ENCODE data around the gene DMD. TPM values are rescaled to one million over a fixed set of nuclear protein-coding genes. Genes with fewer than 3 reads are reported as not detected.

DMD gene
- polyA plus RNA-seq, 2 of the 4 experiments (the other 2 are of a cell fraction) = 0.03 TPM; not detected in 1

DNA sequence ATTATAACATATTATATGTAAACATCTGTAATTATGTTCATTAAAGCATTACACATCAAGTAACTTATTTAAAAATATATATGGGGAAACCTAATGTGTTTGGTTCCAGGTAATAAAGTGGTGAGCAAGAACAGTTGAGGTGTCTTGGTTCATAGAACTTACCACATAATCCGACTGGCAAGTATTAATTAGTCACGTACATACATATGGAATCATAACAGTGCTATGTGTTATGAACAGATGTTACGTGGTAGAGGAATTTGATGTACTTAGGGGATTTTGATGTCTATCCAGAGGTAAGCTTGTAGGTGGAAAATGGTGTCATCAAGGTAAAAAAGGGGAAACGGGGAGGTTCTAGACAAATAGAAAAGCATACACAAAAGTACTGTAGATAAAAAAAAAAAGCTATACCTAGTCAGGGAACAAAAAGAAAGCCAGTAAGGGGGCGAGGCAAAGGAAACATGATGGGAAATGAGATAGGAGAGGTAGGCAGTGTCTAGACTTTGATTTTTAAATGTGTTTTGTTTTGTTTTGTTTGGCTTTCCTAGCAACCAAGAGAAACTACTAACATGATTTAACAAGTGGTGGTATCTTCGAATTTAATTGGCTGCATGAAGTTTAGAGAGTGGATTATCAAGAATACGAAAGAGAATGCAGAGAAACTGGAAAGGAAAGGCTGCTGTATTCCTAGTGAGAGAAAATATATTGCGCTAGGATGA lies 12.6 kb downstream of the DMD start:
- Histone ChIP-seq H3K4me3 (no peak overlapping the region), H3K4me2 (no peak overlapping the region), H3K27ac (no peak overlapping the region), H3K9me3 (no peaks in the 10 kb centered on the region), H3K4me1 (no peaks in the 10 kb centered on the region)
- no peak for TF ChIP-seq NPAS2 (CRISPR knock-in tag; IDR thresholded peaks at IDR 0.05; ENCODE audit: borderline replicate concordance)
- no peak for TF ChIP-seq SREBF2 (IDR thresholded peaks at IDR 0.05)
- no peak for TF ChIP-seq TFCP2L1 (CRISPR knock-in tag; IDR thresholded peaks at IDR 0.05)
- TF ChIP-seq EP300 (IDR thresholded peaks at IDR 0.05) = no peak
- TF ChIP-seq, protein P1, sequence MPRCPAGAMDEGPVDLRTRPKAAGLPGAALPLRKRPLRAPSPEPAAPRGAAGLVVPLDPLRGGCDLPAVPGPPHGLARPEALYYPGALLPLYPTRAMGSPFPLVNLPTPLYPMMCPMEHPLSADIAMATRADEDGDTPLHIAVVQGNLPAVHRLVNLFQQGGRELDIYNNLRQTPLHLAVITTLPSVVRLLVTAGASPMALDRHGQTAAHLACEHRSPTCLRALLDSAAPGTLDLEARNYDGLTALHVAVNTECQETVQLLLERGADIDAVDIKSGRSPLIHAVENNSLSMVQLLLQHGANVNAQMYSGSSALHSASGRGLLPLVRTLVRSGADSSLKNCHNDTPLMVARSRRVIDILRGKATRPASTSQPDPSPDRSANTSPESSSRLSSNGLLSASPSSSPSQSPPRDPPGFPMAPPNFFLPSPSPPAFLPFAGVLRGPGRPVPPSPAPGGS (IDR thresholded peaks at IDR 0.05) = no peak
- no peak for TF ChIP-seq HOXB5 (CRISPR knock-in tag; IDR thresholded peaks at IDR 0.05)
- no peak for TF ChIP-seq SMC3 (IDR thresholded peaks at IDR 0.05)
- no peak for TF ChIP-seq ESRRA (IDR thresholded peaks at IDR 0.05; ENCODE audit: borderline replicate concordance, low read length)
- TF ChIP-seq EHMT2 (IDR thresholded peaks at IDR 0.05; ENCODE audit: low read depth) = no peak
- no peak for TF ChIP-seq RARB (CRISPR knock-in tag; IDR thresholded peaks at IDR 0.05)
- TF ChIP-seq HEYL (CRISPR knock-in tag; IDR thresholded peaks at IDR 0.05) = no peak
- peak; percentile 72 for FAIRE-seq
- no peak for ATAC-seq
- no peak for DNase-seq (ENCODE audit: low read depth in 1 of 2, low spot score in 1 of 2)
- ChIA-PET CTCF (no interaction called here), POLR2A (no interaction called here)
- 6% methylated on average over 8 of the region's 8 CpGs for WGBS (ENCODE audit: missing lambda C conversion rate)

DNA sequence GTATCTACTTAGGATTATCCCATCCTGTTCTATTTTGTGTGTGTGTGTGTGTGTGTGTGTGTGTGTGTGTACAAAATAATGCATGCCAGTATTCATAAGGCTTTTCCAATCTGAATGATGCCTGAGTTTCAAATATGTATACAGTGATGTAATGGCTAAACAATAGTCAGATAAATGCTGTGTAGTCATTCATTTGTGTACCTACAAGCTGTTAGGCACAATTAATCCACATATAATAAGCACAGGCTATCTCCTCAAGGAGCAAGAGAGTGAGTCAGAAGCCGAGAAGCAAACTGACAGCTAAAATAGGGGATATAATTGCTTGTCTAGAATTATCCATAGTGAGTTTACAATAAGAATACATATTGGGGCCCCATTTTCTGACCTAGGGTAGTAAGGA lies 15.7 kb downstream of the DMD start:
- POLR2A ChIA-PET = no interaction called here
- DNase-seq (ENCODE audit: low read depth in 1 of 2, low spot score in 1 of 2) (no peak), ATAC-seq (no peak), FAIRE-seq (no peak)
- 6% methylated on average over 1 of the region's 1 CpG for WGBS (ENCODE audit: missing lambda C conversion rate)
- CTCF ChIA-PET = no interaction called here
- no peak overlapping the region for H3K4me2 ChIP-seq
- TF ChIP-seq POLR2A (IDR thresholded peaks at IDR 0.05; ENCODE audit: low read length) = no peak
- TF ChIP-seq SREBF2 (IDR thresholded peaks at IDR 0.05) = no peak
- no peak for TF ChIP-seq HOXB13 (CRISPR knock-in tag; IDR thresholded peaks at IDR 0.05; ENCODE audit: low read depth)
- TF ChIP-seq PHF8 (IDR thresholded peaks at IDR 0.05; ENCODE audit: borderline replicate concordance, low read depth) = no peak
- no peak for TF ChIP-seq KDM1A (IDR thresholded peaks at IDR 0.05; ENCODE audit: low read depth)
- TF ChIP-seq, protein P2, sequence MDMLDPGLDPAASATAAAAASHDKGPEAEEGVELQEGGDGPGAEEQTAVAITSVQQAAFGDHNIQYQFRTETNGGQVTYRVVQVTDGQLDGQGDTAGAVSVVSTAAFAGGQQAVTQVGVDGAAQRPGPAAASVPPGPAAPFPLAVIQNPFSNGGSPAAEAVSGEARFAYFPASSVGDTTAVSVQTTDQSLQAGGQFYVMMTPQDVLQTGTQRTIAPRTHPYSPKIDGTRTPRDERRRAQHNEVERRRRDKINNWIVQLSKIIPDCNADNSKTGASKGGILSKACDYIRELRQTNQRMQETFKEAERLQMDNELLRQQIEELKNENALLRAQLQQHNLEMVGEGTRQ (IDR thresholded peaks at IDR 0.05) = no peak
- no peak for TF ChIP-seq ZSCAN20 (CRISPR knock-in tag; IDR thresholded peaks at IDR 0.05)
- TF ChIP-seq RNF2 (IDR thresholded peaks at IDR 0.05; ENCODE audit: borderline replicate concordance, low read depth) = no peak
- TF ChIP-seq, protein P3, sequence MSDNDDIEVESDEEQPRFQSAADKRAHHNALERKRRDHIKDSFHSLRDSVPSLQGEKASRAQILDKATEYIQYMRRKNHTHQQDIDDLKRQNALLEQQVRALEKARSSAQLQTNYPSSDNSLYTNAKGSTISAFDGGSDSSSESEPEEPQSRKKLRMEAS (IDR thresholded peaks at IDR 0.05) = no peak
- TF ChIP-seq MAFK (IDR thresholded peaks at IDR 0.05; ENCODE audit: partially characterized antibody) = no peak
- TF ChIP-seq POLR2AphosphoS2 (conservative IDR thresholded peaks at IDR 0.05; ENCODE audit: low read length) = no peak
- TF ChIP-seq, protein P4, sequence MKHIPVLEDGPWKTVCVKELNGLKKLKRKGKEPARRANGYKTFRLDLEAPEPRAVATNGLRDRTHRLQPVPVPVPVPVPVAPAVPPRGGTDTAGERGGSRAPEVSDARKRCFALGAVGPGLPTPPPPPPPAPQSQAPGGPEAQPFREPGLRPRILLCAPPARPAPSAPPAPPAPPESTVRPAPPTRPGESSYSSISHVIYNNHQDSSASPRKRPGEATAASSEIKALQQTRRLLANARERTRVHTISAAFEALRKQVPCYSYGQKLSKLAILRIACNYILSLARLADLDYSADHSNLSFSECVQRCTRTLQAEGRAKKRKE (CRISPR knock-in tag; IDR thresholded peaks at IDR 0.05; ENCODE audit: low read depth) = no peak
- TF ChIP-seq, protein P5, sequence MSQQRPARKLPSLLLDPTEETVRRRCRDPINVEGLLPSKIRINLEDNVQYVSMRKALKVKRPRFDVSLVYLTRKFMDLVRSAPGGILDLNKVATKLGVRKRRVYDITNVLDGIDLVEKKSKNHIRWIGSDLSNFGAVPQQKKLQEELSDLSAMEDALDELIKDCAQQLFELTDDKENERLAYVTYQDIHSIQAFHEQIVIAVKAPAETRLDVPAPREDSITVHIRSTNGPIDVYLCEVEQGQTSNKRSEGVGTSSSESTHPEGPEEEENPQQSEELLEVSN (IDR thresholded peaks at IDR 0.05; ENCODE audit: borderline replicate concordance, low read depth) = no peak
- no peak for TF ChIP-seq NPAS2 (CRISPR knock-in tag; IDR thresholded peaks at IDR 0.05; ENCODE audit: borderline replicate concordance)
- TF ChIP-seq EP300 (IDR thresholded peaks at IDR 0.05) = no peak
- no peak for TF ChIP-seq BHLHE40 (IDR thresholded peaks at IDR 0.05; ENCODE audit: low read depth, low read length)
- TF ChIP-seq ZNF302 (CRISPR knock-in tag; IDR thresholded peaks at IDR 0.05) = no peak
- no peak for TF ChIP-seq FOSB (CRISPR knock-in tag; IDR thresholded peaks at IDR 0.05)
- TF ChIP-seq NFE2L2 (conservative IDR thresholded peaks at IDR 0.05; ENCODE audit: low read length) = no peak
- TF ChIP-seq RAD21 (conservative IDR thresholded peaks at IDR 0.05 in 1 of 2, IDR thresholded peaks at IDR 0.05 in 1 of 2) = no peak
- no peak overlapping the region for H3K4me3 ChIP-seq
- H3K4me1 ChIP-seq = no peaks in the 10 kb centered on the region
- no peak overlapping the region for H3K27ac ChIP-seq
- no peaks in the 10 kb centered on the region for H3K9me3 ChIP-seq

Data from A549 (cell line).